IMR-90 (cell line): Measurements from ENCODE around the gene OSBPL6. TPM values are rescaled to one million over a fixed set of nuclear protein-coding genes. Genes with fewer than 3 reads are reported as not detected.

Experiments
- ATAC-seq: fragments of 200-7000 bp; cut with Tn5 transposase; 2 replicates; pipeline ENCODE4 v1.9.1; 2020; ENCODE audit warnings: low read depth, mild to moderate bottlenecking, moderate library complexity
- BruUV-seq: library from RNA; stranded (reverse); fragments of 400-500 nt; replicated peaks from 2 replicates; lab custom pipeline; 2021; lab: Mats Ljungman, UMichigan
- CTCF ChIA-PET: fragments of 300-600 bp; formaldehyde crosslinking; extraction: SDS; loops from one replicate; lab custom pipeline; 2021; ENCODE audit warnings: antibody characterized with exemption; lab: Yijun Ruan, JAX
- POLR2A ChIA-PET: fragments of 300-600 bp; sonication (Branson Sonifier 250); formaldehyde crosslinking; loops from one replicate; lab custom pipeline; 2022; ENCODE audit warnings: antibody characterized with exemption; ENCODE audit not compliant: unreplicated experiment; lab: Charles Lee
- DNase-seq: peaks from one replicate; pipeline ENCODE4 v3.0.0; 2013
- H2AFZ ChIP-seq: replicated peaks from 2 replicates; pipeline ENCODE3; 2013; ENCODE audit warnings: low read length, mild to moderate bottlenecking; ENCODE audit not compliant: poor library complexity
- H2AK5ac ChIP-seq: 2 replicates; pipeline ENCODE4 v1.6.1; 2013; ENCODE audit warnings: low read depth, low read length, inconsistent platforms
- H2AK9ac ChIP-seq: replicated peaks from 2 replicates; pipeline ENCODE3; 2013; ENCODE audit warnings: mild to moderate bottlenecking, low read depth, low read length, moderate library complexity; ENCODE audit not compliant: poor library complexity
- H2BK120ac ChIP-seq: 2 replicates; pipeline ENCODE4 v1.6.1; 2013; ENCODE audit warnings: low read depth, low read length, inconsistent platforms
- H2BK15ac ChIP-seq: 3 replicates; pipeline ENCODE4 v1.6.1; 2013; ENCODE audit warnings: low read depth, low read length, inconsistent platforms
- H2BK20ac ChIP-seq: 2 replicates; pipeline ENCODE4 v1.6.1; 2013; ENCODE audit warnings: low read depth, mild to moderate bottlenecking, inconsistent platforms, low read length, moderate library complexity
- H2BK5ac ChIP-seq: 2 replicates; pipeline ENCODE4 v1.6.1; 2013; ENCODE audit warnings: mild to moderate bottlenecking, low read depth, low read length, inconsistent platforms; ENCODE audit not compliant: poor library complexity, severe bottlenecking
- H3K14ac ChIP-seq: replicated peaks from 2 replicates; pipeline ENCODE4 v1.6.1; 2013; ENCODE audit warnings: low read depth, low read length, inconsistent platforms
- H3K18ac ChIP-seq: 2 replicates; pipeline ENCODE4 v1.6.1; 2013; ENCODE audit warnings: low read depth, low read length, control low read depth
- H3K23ac ChIP-seq: 2 replicates; pipeline ENCODE4 v1.6.1; 2013; ENCODE audit warnings: low read depth, low read length, inconsistent platforms
- H3K27ac ChIP-seq: 2 replicates; pipeline ENCODE4 v1.5.1; 2013; ENCODE audit warnings: mild to moderate bottlenecking, control low read depth, low read length; ENCODE audit not compliant: insufficient read depth
- H3K27me3 ChIP-seq: 2 replicates; pipeline ENCODE4 v1.6.1; 2013; ENCODE audit warnings: low read length; ENCODE audit not compliant: control insufficient read depth, insufficient read depth
- H3K36me3 ChIP-seq: 2 replicates; pipeline ENCODE4 v1.6.1; 2013; ENCODE audit warnings: low read length, mixed read lengths; ENCODE audit not compliant: control insufficient read depth, insufficient read depth
- H3K4ac ChIP-seq: 2 replicates; pipeline ENCODE4 v1.6.1; 2013; ENCODE audit warnings: low read depth, low read length, inconsistent platforms
- H3K4me1 ChIP-seq: 2 replicates; pipeline ENCODE4 v1.6.1; 2013; ENCODE audit warnings: low read length, mixed read lengths; ENCODE audit not compliant: control insufficient read depth, insufficient read depth
- H3K4me2 ChIP-seq: 2 replicates; pipeline ENCODE4 v1.6.1; 2013; ENCODE audit warnings: low read depth, mild to moderate bottlenecking, control low read depth, low read length, moderate library complexity
- H3K4me3 ChIP-seq: 2 replicates; pipeline ENCODE4 v1.5.1; 2013; ENCODE audit warnings: low read depth, mild to moderate bottlenecking, control low read depth, low read length, moderate library complexity; ENCODE audit not compliant: insufficient read depth
- H3K56ac ChIP-seq: 2 replicates; pipeline ENCODE4 v1.6.1; 2013; ENCODE audit warnings: low read length, inconsistent platforms; ENCODE audit not compliant: insufficient read depth; ENCODE audit errors: extremely low read depth
- H3K79me1 ChIP-seq, 2 experiments: 2 replicates each; pipeline ENCODE4 v1.6.1; 2013; ENCODE audit warnings: low read length in 2 of 2, inconsistent platforms in 1 of 2, low read depth in 1 of 2
- H3K9ac ChIP-seq: 2 replicates; pipeline ENCODE4 v1.6.1; 2013; ENCODE audit warnings: low read depth, low read length, control low read depth
- H3K9me1 ChIP-seq: 2 replicates; pipeline ENCODE4 v1.6.1; 2013; ENCODE audit warnings: low read length, inconsistent platforms; ENCODE audit not compliant: insufficient read depth
- H3K9me3 ChIP-seq: 2 replicates; pipeline ENCODE4 v1.6.1; 2013; ENCODE audit warnings: low read length; ENCODE audit not compliant: control insufficient read depth, insufficient read depth
- H4K20me1 ChIP-seq: 2 replicates; pipeline ENCODE4 v1.6.1; 2013; ENCODE audit warnings: low read length, inconsistent platforms; ENCODE audit not compliant: insufficient read depth
- H4K5ac ChIP-seq: 2 replicates; pipeline ENCODE4 v1.6.1; 2013; ENCODE audit warnings: mild to moderate bottlenecking, low read depth, low read length, control low read depth
- H4K8ac ChIP-seq, 2 experiments: 2 replicates each; pipeline ENCODE4 v1.6.1; 2013; ENCODE audit warnings: low read depth in 2 of 2, low read length in 2 of 2, control low read depth in 1 of 2, inconsistent platforms in 1 of 2
- H4K91ac ChIP-seq: 2 replicates; pipeline ENCODE4 v1.6.1; 2013; ENCODE audit warnings: low read depth, low read length, inconsistent platforms; ENCODE audit not compliant: insufficient read depth
- MAFK ChIP-seq: IDR thresholded peaks from 2 replicates; pipeline ENCODE4 v1.6.1; 2012; ENCODE audit warnings: low read depth, low read length, improper control_type of control experiment
- MXI1 ChIP-seq: IDR thresholded peaks from 2 replicates; pipeline ENCODE4 v1.6.1; 2012; ENCODE audit warnings: low read depth, mild to moderate bottlenecking, low read length, moderate library complexity, borderline replicate concordance
- RAD21 ChIP-seq: IDR thresholded peaks from 2 replicates; pipeline ENCODE4 v1.6.1; 2012; ENCODE audit warnings: low read length, improper control_type of control experiment
- RCOR1 ChIP-seq: IDR thresholded peaks from 2 replicates; pipeline ENCODE4 v1.6.1; 2012; ENCODE audit warnings: mild to moderate bottlenecking, low read length, improper control_type of control experiment; ENCODE audit not compliant: insufficient replicate concordance
- SMC3 ChIP-seq: fragments of 150-350 bp; IDR thresholded peaks from 2 replicates; pipeline ENCODE4 v1.6.1; 2016; ENCODE audit warnings: low read depth, mild to moderate bottlenecking, antibody characterized with exemption, low read length, moderate library complexity
- WGBS, 2 experiments: methylation state at CpG; one replicate each; pipeline versions ENCODE4 v1.1.5 to v1.1.7; 2013; ENCODE audit warnings: missing lambda C conversion rate in 2 of 2; ENCODE audit not compliant: insufficient read length in 1 of 2; ENCODE audit errors: extremely low coverage in 2 of 2; 5-methylcytosine and 5-hydroxymethylcytosine counted together
- dilution Hi-C: fragments of 300-500 bp; cut with HindIII; formaldehyde crosslinking; loops from one replicate; pipeline ENCODE4 v1.14.3; 2018; ENCODE audit warnings: low sequenced_read_pairs; ENCODE audit not compliant: unreplicated experiment
- in situ Hi-C: fragments of 300-500 bp; cut with MboI; formaldehyde crosslinking; loops from 3 replicates; pipeline ENCODE4 v1.14.3; 2019; ENCODE audit warnings: low sequenced_read_pairs, inconsistent platforms, mixed read lengths
- intact Hi-C: fragments of 100-400 bp; cut with micrococcal nuclease; formaldehyde crosslinking; loops from 2 replicates; pipeline ENCODE4 v1.10.0; 2022
- polyA plus RNA-seq, 3 experiments: library from polyadenylated mRNA; depleted of rRNA; stranded (reverse); fragments of >200 nt; gene quantifications; 2 replicates each; pipeline ENCODE4 v1.2.3, GENCODE V29; 2012; ENCODE audit warnings: low replicate concordance in 1 of 3
- total RNA-seq: library from RNA; depleted of rRNA; stranded (reverse); fragments of >200 nt; gene quantifications from 2 replicates; pipeline ENCODE4 v1.2.3, GENCODE V29; 2012

Gene OSBPL6
- total and polyA plus RNA-seq, 2 of the 4 experiments (the other 2 are of a cell fraction) = 3.2 to 3.7 TPM

DNA sequence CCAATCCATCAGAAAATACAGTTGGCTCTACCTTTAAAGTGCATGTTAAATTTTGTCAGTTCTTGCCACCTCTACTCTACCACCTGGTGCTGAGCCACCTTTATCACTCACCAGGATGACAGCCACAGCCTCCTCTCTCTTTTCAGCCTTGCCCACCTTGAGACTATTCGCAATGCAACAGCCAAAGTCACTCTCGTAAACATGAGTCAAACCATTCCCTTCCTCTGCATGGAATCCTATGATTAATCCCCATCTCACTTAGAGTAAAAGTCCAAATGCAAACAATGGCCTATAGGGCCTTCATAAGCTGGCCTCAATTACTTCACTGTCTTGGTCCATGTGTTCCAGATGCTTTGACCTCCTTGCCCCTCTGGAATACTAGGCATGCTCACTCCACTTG, 5.8 kb upstream of the OSBPL6 start:
- BruUV-seq = no TSS peak
- Histone ChIP-seq H4K20me1 (no peaks in the 10 kb centered on the region), H2BK15ac (no peak overlapping the region), H3K9me3 (no peaks in the 10 kb centered on the region), H4K91ac (no peak overlapping the region), H2BK20ac (no peak overlapping the region), H3K27me3 (peaks cover 2% of the 10 kb centered on the region; the same call in 1 of the 2 replicates), H3K4ac (no peak overlapping the region), H2AK5ac (no peak overlapping the region), H3K27ac (no peak overlapping the region), H3K9ac (no peak overlapping the region), H3K79me1 (no peaks in the 10 kb centered on the region), H3K14ac (no peak overlapping the region), H2BK5ac (no peak overlapping the region), H2AK9ac (no peak overlapping the region), H3K18ac (no peak overlapping the region), H3K23ac (no peak overlapping the region), H3K36me3 (no peaks in the 10 kb centered on the region), H4K8ac (no peak overlapping the region), H2BK120ac (no peak overlapping the region), H3K56ac (no peak overlapping the region), H3K4me2 (no peak overlapping the region), H3K4me3 (no peak overlapping the region), H3K9me1 (no peaks in the 10 kb centered on the region), H2AFZ (no peak overlapping the region), H3K4me1 (no peaks in the 10 kb centered on the region), H4K5ac (no peak overlapping the region)
- ChIA-PET CTCF (no interaction called here), POLR2A (no interaction called here)
- intact Hi-C loops = no loop called here
- no peak for ATAC-seq
- peak; percentile 7 for DNase-seq
- 79% methylated on average over 2 of the region's 2 CpGs; no CpG with 5 or more reads in 1 of the 2 experiments for WGBS, 2 experiments
- TF ChIP-seq RCOR1 = no peak
- TF ChIP-seq MAFK = no peak
- no peak for TF ChIP-seq MXI1
- no peak for TF ChIP-seq SMC3
- TF ChIP-seq RAD21 = no peak
- dilution Hi-C loops = no loop called here
- in situ Hi-C loops = no loop called here
